PC-9 (cell line): ENCODE results near the gene HAAO.

Source experiments
- CTCF ChIP-seq: fragments of 200-600 bp; sonication (generic); conservative IDR thresholded peaks from 2 replicates; pipeline ENCODE4 v1.6.1; 2017; ENCODE audit warnings: mixed run types, antibody characterized with exemption, mild to moderate bottlenecking, moderate library complexity
- EZH2 ChIP-seq: fragments of 200-600 bp; sonication (generic); IDR thresholded peaks from 2 replicates; pipeline ENCODE4 v1.8.0; 2017; ENCODE audit warnings: antibody characterized with exemption, low read depth

GRCh38 chr2:42796427-42797248, 4.3 kb upstream of the HAAO start:
- TF ChIP-seq CTCF, result no peak
- no peak for TF ChIP-seq EZH2
